VCaP (cell line): ENCODE data around the gene MYPN.
"Not testable (repeated sequence)": the region's sequence is repeated elsewhere in the genome, so short reads cannot be mapped to it uniquely, and the experiment has no call there.

Experiments used
- H3K27ac ChIP-seq: fragments of 450-650 bp; 2 replicates; pipeline ENCODE4 v1.5.1; 2017
- CTCF ChIP-seq: fragments of 450-650 bp; conservative IDR thresholded peaks from 2 replicates; pipeline ENCODE4 v1.5.1; 2017; ENCODE audit warnings: mild to moderate bottlenecking, moderate library complexity

The MYPN gene

GRCh38 chr10:68239596-68240150, 130.4 kb downstream of the MYPN start:
- no peak for TF ChIP-seq CTCF
- H3K27ac ChIP-seq: no peak overlapping the region

- H3K27ac ChIP-seq: no peak overlapping the region
- no peak for TF ChIP-seq CTCF
These were observed 132.8 kb downstream of the MYPN start for GRCh38 chr10:68242051-68242450.

- not testable (repeated sequence) for H3K27ac ChIP-seq
These were observed 137.1 kb downstream of the MYPN start for GRCh38 chr10:68246397-68246796.

GRCh38 chr10:68247931-68248330, 138.6 kb downstream of the MYPN start:
- no peak for TF ChIP-seq CTCF
- no peak overlapping the region for H3K27ac ChIP-seq

GRCh38 chr10:68249297-68249696, 140.0 kb downstream of the MYPN start:
- no peak overlapping the region for H3K27ac ChIP-seq
- TF ChIP-seq CTCF: no peak

- H3K27ac ChIP-seq: no peak overlapping the region
- no peak for TF ChIP-seq CTCF
These were observed 141.9 kb downstream of the MYPN start for GRCh38 chr10:68251151-68251550.

GRCh38 chr10:68251625-68252495, 142.6 kb downstream of the MYPN start:
- TF ChIP-seq CTCF: no peak
- H3K27ac ChIP-seq: no peak overlapping the region

GRCh38 chr10:68253346-68253745, 144.1 kb downstream of the MYPN start:
- H3K27ac ChIP-seq: no peak overlapping the region
- no peak for TF ChIP-seq CTCF
